HG03439 (cell line): ENCODE results near the gene SERHL2.
"Not testable (repeated sequence)": the region's sequence is repeated elsewhere in the genome, so short reads cannot be mapped to it uniquely, and the experiment has no call there.

Experiments used
- ATAC-seq: cut with Tn5 transposase; IDR thresholded peaks from one replicate; pipeline ENCODE4 v1.9.1; 2021; ENCODE audit warnings: mild to moderate bottlenecking, moderate library complexity; ENCODE audit not compliant: unreplicated experiment

Gene SERHL2

GRCh38 chr22:42535082-42535731 lies 18.5 kb upstream of the SERHL2 start:
- ATAC-seq: not testable (repeated sequence)

GRCh38 chr22:42536166-42536565 lies 17.6 kb upstream of the SERHL2 start:
- no peak for ATAC-seq

- ATAC-seq: not testable (repeated sequence)
Observed at GRCh38 chr22:42536634-42537033, 17.1 kb upstream of the SERHL2 start.

GRCh38 chr22:42537199-42537831 lies 16.4 kb upstream of the SERHL2 start:
- ATAC-seq: peak; percentile 50

- not testable (repeated sequence) for ATAC-seq
Observed at GRCh38 chr22:42539236-42539771, 14.5 kb upstream of the SERHL2 start.

- ATAC-seq: no peak
Observed at GRCh38 chr22:42544686-42545085, 9.1 kb upstream of the SERHL2 start.

- ATAC-seq: no peak
Observed at GRCh38 chr22:42547562-42547961, 6.2 kb upstream of the SERHL2 start.

GRCh38 chr22:42548126-42548525 lies 5.6 kb upstream of the SERHL2 start:
- ATAC-seq: not testable (repeated sequence)

- ATAC-seq: no peak
Observed at GRCh38 chr22:42548597-42549330, 5.0 kb upstream of the SERHL2 start.

- no peak for ATAC-seq
Observed at GRCh38 chr22:42549331-42550060, 4.3 kb upstream of the SERHL2 start.

- ATAC-seq: not testable (repeated sequence)
Observed at GRCh38 chr22:42552294-42552647, 1.5 kb upstream of the SERHL2 start.

GRCh38 chr22:42560381-42560780 lies 6.6 kb downstream of the SERHL2 start:
- ATAC-seq: no peak

GRCh38 chr22:42560781-42561180 lies 7.0 kb downstream of the SERHL2 start:
- ATAC-seq: no peak

- no peak for ATAC-seq
Observed at GRCh38 chr22:42561856-42562255, 8.1 kb downstream of the SERHL2 start.

- no peak for ATAC-seq
Observed at GRCh38 chr22:42562279-42562678, 8.5 kb downstream of the SERHL2 start.

GRCh38 chr22:42562684-42563083 lies 8.9 kb downstream of the SERHL2 start:
- no peak for ATAC-seq

GRCh38 chr22:42563943-42564342 lies 10.2 kb downstream of the SERHL2 start:
- ATAC-seq: not testable (repeated sequence)

- ATAC-seq: no peak
Observed at GRCh38 chr22:42564699-42565098, 10.9 kb downstream of the SERHL2 start.

GRCh38 chr22:42565956-42566355 lies 12.2 kb downstream of the SERHL2 start:
- no peak for ATAC-seq

GRCh38 chr22:42567950-42568349 lies 14.2 kb downstream of the SERHL2 start:
- ATAC-seq: not testable (repeated sequence)

GRCh38 chr22:42570580-42570979 lies 16.8 kb downstream of the SERHL2 start:
- ATAC-seq: not testable (repeated sequence)
